Measurements from ENCODE around the gene DDX3X.

The DDX3X gene

DNA sequence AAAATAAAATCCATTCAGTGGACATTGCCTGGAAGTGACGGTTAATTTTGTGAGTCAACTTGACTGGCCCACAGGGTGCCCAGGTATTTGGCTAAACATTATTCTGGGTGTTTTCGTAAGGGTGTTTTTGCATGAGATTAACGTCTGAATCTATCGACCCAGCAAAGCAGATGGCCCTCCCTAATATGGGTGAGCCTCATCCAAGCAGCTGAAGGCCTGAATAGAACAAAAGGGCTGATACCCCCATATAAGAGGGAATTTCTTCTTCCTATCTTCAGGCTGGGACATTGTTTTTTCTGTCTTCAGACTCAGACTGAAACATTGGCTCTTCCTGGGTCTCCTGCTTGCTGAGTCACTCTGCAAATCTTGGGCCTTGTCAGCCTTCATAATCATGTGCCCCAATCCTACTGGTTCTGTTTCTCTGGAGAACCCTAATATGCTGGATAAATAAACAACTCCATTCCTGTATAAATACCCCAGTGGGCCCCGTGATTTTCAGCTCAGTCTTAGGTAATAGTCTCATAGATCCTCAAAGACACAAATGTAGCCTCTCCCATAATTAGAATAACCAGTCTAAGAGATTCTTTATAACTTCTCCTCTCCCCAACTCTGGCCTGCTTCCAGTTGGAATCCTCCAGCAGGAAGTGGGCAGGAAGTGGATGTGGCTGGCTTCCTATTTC, 33.1 kb upstream of the DDX3X start:
- H3K4me3 ChIP-seq (ENCODE audit: low read depth, low read length): no peak overlapping the region
- DNase-seq: no peak
- peaks cover 26% of the 10 kb centered on the region for H3K27me3 ChIP-seq (ENCODE audit: insufficient read depth, low read depth, severe bottlenecking)
- TF ChIP-seq CTCF (IDR thresholded peaks at IDR 0.05; ENCODE audit: low read depth, low read length): no peak
- no peak overlapping the region for H3K27ac ChIP-seq
- no peaks in the 10 kb centered on the region for H3K9me3 ChIP-seq (ENCODE audit: severe bottlenecking)
- H3K36me3 ChIP-seq: no peaks in the 10 kb centered on the region

GRCh38 chrX:41301438-41301824, 32.5 kb upstream of the DDX3X start:
- H3K27ac ChIP-seq: no peak overlapping the region
- H3K9me3 ChIP-seq (ENCODE audit: severe bottlenecking): no peaks in the 10 kb centered on the region
- H3K4me3 ChIP-seq (ENCODE audit: low read depth, low read length): no peak overlapping the region
- DNase-seq: no peak
- TF ChIP-seq CTCF (IDR thresholded peaks at IDR 0.05; ENCODE audit: low read depth, low read length): no peak
- H3K36me3 ChIP-seq: no peaks in the 10 kb centered on the region
- peaks cover 26% of the 10 kb centered on the region for H3K27me3 ChIP-seq (ENCODE audit: insufficient read depth, low read depth, severe bottlenecking)

GRCh38 chrX:41302370-41302769, 31.6 kb upstream of the DDX3X start:
- no peak for DNase-seq
- H3K27ac ChIP-seq: no peak overlapping the region
- H3K36me3 ChIP-seq: no peaks in the 10 kb centered on the region
- TF ChIP-seq CTCF (IDR thresholded peaks at IDR 0.05; ENCODE audit: low read depth, low read length): no peak
- H3K4me3 ChIP-seq (ENCODE audit: low read depth, low read length): no peak overlapping the region
- H3K27me3 ChIP-seq (ENCODE audit: insufficient read depth, low read depth, severe bottlenecking): peaks cover 22% of the 10 kb centered on the region
- H3K9me3 ChIP-seq (ENCODE audit: severe bottlenecking): no peaks in the 10 kb centered on the region

- no peak for TF ChIP-seq CTCF (IDR thresholded peaks at IDR 0.05; ENCODE audit: low read depth, low read length)
- H3K27me3 ChIP-seq (ENCODE audit: insufficient read depth, low read depth, severe bottlenecking): peaks cover 22% of the 10 kb centered on the region
- H3K4me3 ChIP-seq (ENCODE audit: low read depth, low read length): no peak overlapping the region
- H3K9me3 ChIP-seq (ENCODE audit: severe bottlenecking): no peaks in the 10 kb centered on the region
- no peaks in the 10 kb centered on the region for H3K36me3 ChIP-seq
- DNase-seq: no peak
- H3K27ac ChIP-seq: no peak overlapping the region
Observed at GRCh38 chrX:41303013-41303412, 30.9 kb upstream of the DDX3X start.

DNA sequence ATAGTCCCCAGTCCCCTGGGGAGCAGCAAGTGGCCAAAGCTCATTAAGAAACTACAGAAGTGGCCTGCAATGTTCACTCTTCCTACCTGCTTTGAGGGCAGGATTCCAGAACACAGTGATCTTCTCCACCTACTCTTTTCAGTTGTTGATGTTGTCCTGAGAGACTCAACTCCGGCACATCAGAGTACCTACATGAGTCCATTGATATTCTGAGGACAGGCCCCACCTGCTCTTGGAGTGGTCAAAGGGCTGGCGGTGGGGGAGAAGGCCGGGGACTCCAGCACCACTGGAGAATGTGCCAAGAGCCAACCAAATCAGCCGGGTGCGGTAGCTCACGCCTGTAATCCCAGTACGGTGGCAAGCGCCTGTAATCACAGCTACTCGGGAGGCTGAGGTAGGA, 29.8 kb upstream of the DDX3X start:
- no peak for DNase-seq
- TF ChIP-seq CTCF (IDR thresholded peaks at IDR 0.05; ENCODE audit: low read depth, low read length): no peak
- no peak overlapping the region for H3K27ac ChIP-seq

More for the DNA sequence above, 29.8 kb upstream of the DDX3X start:
- Histone ChIP-seq H3K27me3 (ENCODE audit: insufficient read depth, low read depth, severe bottlenecking) (peaks cover 22% of the 10 kb centered on the region), H3K9me3 (ENCODE audit: severe bottlenecking) (no peaks in the 10 kb centered on the region), H3K36me3 (no peaks in the 10 kb centered on the region), H3K4me3 (ENCODE audit: low read depth, low read length) (no peak overlapping the region)

Data from WERI-Rb-1 (cell line).